Sigmoid colon (tissue), 7 donors: ENCODE results near the gene STIM2. TPM values are rescaled to one million over a fixed set of nuclear protein-coding genes. Genes with fewer than 3 reads are reported as not detected.
"Not testable (repeated sequence)": the region's sequence is repeated elsewhere in the genome, so short reads cannot be mapped to it uniquely, and the experiment has no call there.

ENCODE experiments used
- DNase-seq: peaks from one replicate; pipeline ENCODE4 v3.0.0-alpha.2; 2019
- H3K27ac ChIP-seq, 4 donors: fragments of 200-600 bp; sonication (generic); one replicate each; pipeline ENCODE4 v1.5.1; 2016 to 2019; ENCODE audit warnings: mild to moderate bottlenecking in 1 of 4
- H3K27me3 ChIP-seq, 3 donors: fragments of 200-600 bp; sonication (generic); one replicate each; pipeline ENCODE4 v1.5.1; 2019; ENCODE audit warnings: mild to moderate bottlenecking in 1 of 3
- H3K36me3 ChIP-seq, 4 donors: fragments of 200-600 bp; sonication (generic); one replicate each; pipeline ENCODE4 v1.5.1; 2016 to 2019
- H3K4me1 ChIP-seq, 4 donors: fragments of 200-600 bp; sonication (generic); one replicate each; pipeline ENCODE4 v1.5.1; 2017 to 2019
- H3K4me3 ChIP-seq, 4 donors: fragments of 200-600 bp; sonication (generic); one replicate each; pipeline ENCODE4 v1.5.1; 2017 to 2019; ENCODE audit warnings: mild to moderate bottlenecking in 2 of 4, moderate library complexity in 1 of 4
- H3K9me3 ChIP-seq, 4 donors: fragments of 200-600 bp in 3 of 4; sonication (generic) in 3 of 4; one replicate each; pipeline versions ENCODE4 v1.5.1 to v1.6.1; 2013 to 2019
- CTCF ChIP-seq, 4 experiments: fragments of 450-650 bp in 3 of 4; fragments of 200-600 bp in 1 of 4; IDR thresholded peaks; one replicate each; pipeline ENCODE4 v1.5.1; 2016 to 2019; ENCODE audit warnings: antibody characterized with exemption in 4 of 4, mild to moderate bottlenecking in 3 of 4, moderate library complexity in 2 of 4
- EP300 ChIP-seq, 4 donors: sonication (generic); formaldehyde crosslinking; IDR thresholded peaks; one replicate each; pipeline ENCODE4 v1.6.1; 2017; ENCODE audit warnings: antibody characterized with exemption in 4 of 4
- POLR2A ChIP-seq, 2 donors: fragments of 450-650 bp; IDR thresholded peaks; one replicate each; pipeline ENCODE4 v1.6.1; 2016; ENCODE audit warnings: antibody characterized with exemption in 2 of 2, mild to moderate bottlenecking in 2 of 2, moderate library complexity in 2 of 2
- POLR2AphosphoS5 ChIP-seq, 4 donors: sonication (generic); formaldehyde crosslinking; IDR thresholded peaks; one replicate each; pipeline ENCODE4 v1.6.1; 2017; ENCODE audit warnings: antibody characterized with exemption in 4 of 4
- WGBS, 2 donors: extraction: QIAGEN DNeasy Blood & Tissue Kit; methylation state at CpG; one replicate each; pipeline ENCODE4 v1.1.7; 2013; 5-methylcytosine and 5-hydroxymethylcytosine counted together
- intact Hi-C: fragments of 100-400 bp; cut with DNase I; formaldehyde crosslinking; loops from one replicate; pipeline ENCODE4 v1.15.1; 2023
- polyA plus RNA-seq, 3 donors: library from polyadenylated mRNA; stranded (reverse); fragments of 200-250 nt; gene quantifications; one replicate each; pipeline ENCODE4 v1.2.3, GENCODE V29; 2013
- total RNA-seq, 4 donors: library from RNA; depleted of rRNA; stranded (reverse); fragments of >200 nt; gene quantifications; one replicate each; pipeline ENCODE4 v1.1.0, GENCODE V29; 2016
- donor health status: healthy with polysubstance abuse.
- donor health status: Bipolar disorder and iron deficiency.
- donor health status: healthy.

The STIM2 gene
- total and polyA plus RNA-seq, 7 donors, result 3.0 to 16.8 (median 14.1) TPM

- Histone ChIP-seq H3K4me1 (no peaks in the 10 kb centered on the region), H3K27ac (no peak overlapping the region), H3K27me3 (no peaks in the 10 kb centered on the region), H3K9me3 (no peaks in the 10 kb centered on the region), H3K4me3 (no peak overlapping the region), H3K36me3 (peaks cover 0 to 31% (median 10%) of the 10 kb centered on the region in 4 donors)
- WGBS, 2 donors, result 65 to 83% methylated on average over 4 of the region's 4 CpGs
- TF ChIP-seq POLR2AphosphoS5 (IDR thresholded peaks at IDR 0.05) (no peak), EP300 (IDR thresholded peaks at IDR 0.05) (no peak), POLR2A (IDR thresholded peaks at IDR 0.05) (no peak), CTCF (IDR thresholded peaks at IDR 0.05) (no peak)
- intact Hi-C loops, result no loop called here
- no peak for DNase-seq
Observed at GRCh38 chr4:27023366-27023765, 162.7 kb downstream of the STIM2 start.

- Histone ChIP-seq H3K27ac (no peak overlapping the region), H3K27me3 (no peaks in the 10 kb centered on the region), H3K4me3 (no peak overlapping the region), H3K4me1 (no peaks in the 10 kb centered on the region), H3K36me3 (peaks cover 0 to 22% (median 9%) of the 10 kb centered on the region in 4 donors), H3K9me3 (no peaks in the 10 kb centered on the region)
- intact Hi-C loops, result no loop called here
- TF ChIP-seq POLR2AphosphoS5 (IDR thresholded peaks at IDR 0.05) (no peak), CTCF (IDR thresholded peaks at IDR 0.05) (no peak), EP300 (IDR thresholded peaks at IDR 0.05) (no peak), POLR2A (IDR thresholded peaks at IDR 0.05) (no peak)
- 82 to 92% methylated on average over 2 of the region's 2 CpGs for WGBS, 2 donors
- DNase-seq, result no peak
Observed at GRCh38 chr4:27024805-27025204, 164.2 kb downstream of the STIM2 start.

- no peak for DNase-seq
- Histone ChIP-seq H3K4me3 (no peak overlapping the region), H3K9me3 (no peaks in the 10 kb centered on the region), H3K27me3 (no peaks in the 10 kb centered on the region), H3K4me1 (no peaks in the 10 kb centered on the region), H3K27ac (no peak overlapping the region), H3K36me3 (peaks cover 0 to 10% (median 4%) of the 10 kb centered on the region in 4 donors)
- 91 to 92% methylated on average over 2 of the region's 2 CpGs for WGBS, 2 donors
- no peak for TF ChIP-seq CTCF (IDR thresholded peaks at IDR 0.05)
- TF ChIP-seq POLR2AphosphoS5 (IDR thresholded peaks at IDR 0.05), result no peak
- intact Hi-C loops, result no loop called here
Observed at GRCh38 chr4:27027428-27027827, 166.8 kb downstream of the STIM2 start.

DNA sequence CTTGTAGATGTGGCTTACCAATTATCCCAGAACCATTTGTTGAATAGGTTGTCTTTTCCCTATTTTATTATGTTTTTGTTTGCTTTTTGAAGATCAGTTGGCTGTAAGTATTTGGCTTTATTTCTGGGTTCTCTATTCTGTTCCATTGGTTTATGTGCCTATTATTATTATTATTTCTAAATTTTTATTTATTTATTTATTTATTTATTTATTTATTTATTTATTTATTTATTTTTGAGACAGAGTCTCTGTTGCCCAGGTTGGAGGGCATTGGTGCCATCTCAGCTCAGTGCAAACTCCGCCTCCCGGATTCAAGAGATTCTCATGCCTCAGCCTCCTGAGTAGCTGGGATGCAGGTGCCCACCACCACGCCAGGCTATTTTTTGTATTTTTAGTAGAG, 174.5 kb downstream of the STIM2 start:
- intact Hi-C loops, H3K27me3 ChIP-seq: not testable (repeated sequence)
- WGBS, 2 donors, result 33 to 98% methylated on average over 3 of the region's 3 CpGs

DNA sequence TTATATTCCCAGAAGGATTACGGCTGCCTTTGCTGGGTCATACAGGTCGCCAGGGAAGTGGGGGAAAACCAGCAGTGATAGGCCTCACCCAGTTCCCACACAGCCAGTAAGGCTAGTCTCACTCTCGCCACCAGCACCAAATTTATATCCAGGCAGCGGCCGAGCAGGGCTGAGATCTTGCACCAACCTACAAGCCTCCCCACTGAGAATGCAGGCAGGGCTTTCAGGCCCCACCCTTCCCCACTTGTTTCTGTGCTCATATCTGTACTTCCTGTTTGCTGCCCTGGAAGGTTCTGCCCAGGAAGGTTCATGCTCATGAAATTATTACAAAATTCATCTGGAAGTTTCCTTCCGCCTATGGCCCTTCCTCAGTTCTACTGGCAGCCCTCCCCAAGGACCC, 179.7 kb downstream of the STIM2 start:
- Histone ChIP-seq H3K4me3 (no peak overlapping the region), H3K4me1 (no peaks in the 10 kb centered on the region), H3K27ac (no peak overlapping the region), H3K9me3 (peaks cover 0 to 4% (median 1%) of the 10 kb centered on the region in 4 donors), H3K36me3 (no peaks in the 10 kb centered on the region), H3K27me3 (peaks cover 0 to 3% (median 0%) of the 10 kb centered on the region in 3 donors)
- WGBS, 2 donors, result 84% methylated on average over 6 of the region's 6 CpGs
- intact Hi-C loops, result loop anchor here (10.0 kb wide), 1 partner anchor 314 kb away; no protein-coding TSS in a partner anchor
- TF ChIP-seq EP300 (IDR thresholded peaks at IDR 0.05), result no peak
- TF ChIP-seq POLR2AphosphoS5 (IDR thresholded peaks at IDR 0.05), result no peak
- TF ChIP-seq CTCF (IDR thresholded peaks at IDR 0.05), result no peak
- TF ChIP-seq POLR2A (IDR thresholded peaks at IDR 0.05), result no peak
- DNase-seq, result no peak

More for the DNA sequence above, 174.5 kb downstream of the STIM2 start:
- not testable (repeated sequence) for H3K36me3 ChIP-seq, DNase-seq, H3K4me3 ChIP-seq, H3K4me1 ChIP-seq, H3K9me3 ChIP-seq, H3K27ac ChIP-seq
